K562 (cell line): ENCODE results near the gene NEU1. TPM values are rescaled to one million over a fixed set of nuclear protein-coding genes. Genes with fewer than 3 reads are reported as not detected.

ENCODE experiments used
- DLX4 ChIP-seq: fragments of 250-450 bp; sonication (Bioruptor Pico); IDR thresholded peaks from 2 replicates; pipeline ENCODE4 v1.6.1; 2021; ENCODE audit warnings: mild to moderate bottlenecking
- FOXK1 ChIP-seq: sonication (generic); formaldehyde crosslinking; IDR thresholded peaks from 2 replicates; pipeline ENCODE4 v1.8.0; 2022; ENCODE audit warnings: missing genetic modification reagents, mild to moderate bottlenecking, borderline replicate concordance
- GTF2A2 ChIP-seq: IDR thresholded peaks from 2 replicates; pipeline ENCODE4 v1.6.1; 2016; ENCODE audit warnings: mild to moderate bottlenecking, missing genetic modification characterization, missing compliant biosample characterization
- ILF3 ChIP-seq: fragments of 450-650 bp; IDR thresholded peaks from 2 replicates; pipeline ENCODE4 v1.6.1; 2018; ENCODE audit warnings: antibody characterized with exemption, mild to moderate bottlenecking, moderate library complexity, borderline replicate concordance
- IRF2 ChIP-seq: sonication (generic); formaldehyde crosslinking; IDR thresholded peaks from 2 replicates; pipeline ENCODE4 v1.8.1; 2022; ENCODE audit warnings: mild to moderate bottlenecking, missing genetic modification reagents
- MBD2 ChIP-seq: sonication (generic); IDR thresholded peaks from 2 replicates; pipeline ENCODE4 v1.6.1; 2016; ENCODE audit warnings: low read depth, borderline replicate concordance
- PRMT5 ChIP-seq: sonication (generic); formaldehyde crosslinking; IDR thresholded peaks from 2 replicates; pipeline ENCODE4 v1.5.0; 2020; ENCODE audit warnings: missing genetic modification reagents
- SNAPC5 ChIP-seq: fragments of 250-450 bp; sonication (Bioruptor Pico); IDR thresholded peaks from 2 replicates; pipeline ENCODE4 v1.8.0; 2021; ENCODE audit warnings: moderate library complexity, mild to moderate bottlenecking, inconsistent platforms
- SREBF2 ChIP-seq: sonication (generic); formaldehyde crosslinking; IDR thresholded peaks from 2 replicates; pipeline ENCODE4 v1.4.0; 2020; ENCODE audit warnings: mild to moderate bottlenecking, missing genetic modification reagents
- TCFL5 ChIP-seq: fragments of 250-450 bp; sonication (Bioruptor Pico); conservative IDR thresholded peaks from 2 replicates; pipeline ENCODE4 v1.6.1; 2021; ENCODE audit warnings: mild to moderate bottlenecking, moderate library complexity, matching md5 sums
- THAP7 ChIP-seq: fragments of 250-450 bp; sonication (Bioruptor Pico); IDR thresholded peaks from 2 replicates; pipeline ENCODE4 v1.5.0; 2021
- TRIM24 ChIP-seq, 2 experiments: fragments of 450-650 bp; IDR thresholded peaks; 2 replicates each; pipeline ENCODE4 v1.6.1; 2016
- ZBTB12 ChIP-seq: fragments of 250-450 bp; sonication (Bioruptor Pico); IDR thresholded peaks from 2 replicates; pipeline ENCODE4 v1.4.0; 2020
- ZBTB40 ChIP-seq, 2 experiments: fragments of 450-650 bp in 1 of 2; sonication (generic) in 1 of 2; formaldehyde crosslinking in 1 of 2; IDR thresholded peaks; 2 replicates each; pipeline versions ENCODE4 v1.7.1 to v1.9.0; 2016 to 2022; ENCODE audit warnings: inconsistent platforms in 1 of 2, mild to moderate bottlenecking in 1 of 2, missing genetic modification reagents in 1 of 2
- ZKSCAN8 ChIP-seq: fragments of 200-800 bp; sonication (Bioruptor generic); IDR thresholded peaks from 2 replicates; pipeline ENCODE4 v1.6.1; 2016; ENCODE audit warnings: missing genetic modification characterization, missing compliant biosample characterization
- ZNF785 ChIP-seq: fragments of 250-450 bp; sonication (Bioruptor Pico); IDR thresholded peaks from 2 replicates; pipeline ENCODE4 v1.4.0; 2020; ENCODE audit warnings: mild to moderate bottlenecking
- polyA plus RNA-seq, 8 experiments: library from polyadenylated mRNA; depleted of rRNA in 4 of 8; stranded (reverse) in 5 of 8; unstranded in 3 of 8; fragments of >200 nt; fragmentation: Nextera tagmentation in 2 of 8; fragmentation: Illumina TruSeq in 1 of 8; extraction: Ambion mirVana in 2 of 8; extraction: Trizol in 1 of 8; gene quantifications; 2 replicates each; pipeline versions ENCODE4 v1.2.1 to v1.2.3, GENCODE V29; 2011 to 2014; ENCODE audit warnings: inconsistent platforms in 1 of 8, missing spikeins in 1 of 8
- total RNA-seq, 7 experiments: library from RNA; depleted of rRNA in 6 of 7; stranded (reverse); fragments of >200 nt in 6 of 7; fragmentation: Illumina TruSeq in 2 of 7; extraction: Trizol in 2 of 7; gene quantifications; 2 replicates each; pipeline versions ENCODE4 v1.2.1 to v1.2.3, GENCODE V29; 2011 to 2021; ENCODE audit warnings: low replicate concordance in 1 of 7

Gene NEU1
- total and polyA plus RNA-seq, 9 of the 15 experiments (the other 6 are each of a cell fraction or from before 2014, with no cell fraction given), result 14.8 to 67.8 (median 51.0) TPM

GRCh38 chr6:31822036-31822821 lies 40.4 kb downstream of the NEU1 start (continued):
- TF ChIP-seq ILF3, result no peak
- TF ChIP-seq ZKSCAN8 (CRISPR knock-in tag), result peak; percentile 90
- TF ChIP-seq TRIM24 (IDR thresholded peaks at IDR 0.05), result peak in 1 of 2 experiments; percentile 63; a peak in 2 of 4 replicates
- peak; percentile 85 for TF ChIP-seq GTF2A2 (tag)
- TF ChIP-seq ZBTB12, result no peak
- no peak for TF ChIP-seq SNAPC5
- TF ChIP-seq MBD2, result no peak
- no peak for TF ChIP-seq PRMT5 (CRISPR knock-in tag)
- TF ChIP-seq ZNF785 (CRISPR knock-in tag), result no peak
- TF ChIP-seq FOXK1 (CRISPR knock-in tag), result no peak
- TF ChIP-seq TCFL5 (CRISPR knock-in tag), result peak; percentile 7; the same call in 1 of the 2 replicates
- no peak for TF ChIP-seq ZBTB40 (IDR thresholded peaks at IDR 0.05)
- TF ChIP-seq ZBTB40 (CRISPR knock-in tag; IDR thresholded peaks at IDR 0.05), result no peak
- TF ChIP-seq DLX4 (CRISPR knock-in tag), result no peak
- TF ChIP-seq SREBF2 (CRISPR knock-in tag), result 0 out of 2 replicates have a peak, but pooled peaks have one; percentile 42
- 0 out of 2 replicates have a peak, but pooled peaks have one; percentile 24 for TF ChIP-seq THAP7 (CRISPR knock-in tag)
- no peak for TF ChIP-seq IRF2 (CRISPR knock-in tag)
